H1 (cell line): ENCODE results near the gene SLC9A2. TPM values are rescaled to one million over a fixed set of nuclear protein-coding genes. Genes with fewer than 3 reads are reported as not detected.

Experiments
- CTCF ChIA-PET: fragments of 300-600 bp; sonication (Branson Sonifier 250); formaldehyde crosslinking; loops from one replicate; lab custom pipeline; 2021; ENCODE audit not compliant: partially characterized antibody; lab: Charles Lee
- POLR2A ChIA-PET: fragments of 300-600 bp; sonication (Branson Sonifier 250); formaldehyde crosslinking; loops from one replicate; lab custom pipeline; 2021; ENCODE audit warnings: inconsistent platforms; ENCODE audit not compliant: partially characterized antibody; lab: Charles Lee
- DNase-seq, 2 experiments: peaks; one replicate each; pipeline versions ENCODE4 v3.0.0 to v3.0.0-alpha.2; 2010 to 2022; ENCODE audit warnings: low spot score in 2 of 2, low read depth in 1 of 2, mixed read lengths in 1 of 2
- FAIRE-seq: peaks from 2 replicates; lab custom pipeline; 2011; peaks lifted over from hg19 to GRCh38; lab: Jason Lieb, UNC
- H2AFZ ChIP-seq: 2 replicates; pipeline ENCODE4 v1.8.1; 2012; ENCODE audit warnings: low read length, inconsistent platforms
- H2AK5ac ChIP-seq: 2 replicates; pipeline ENCODE4 v1.6.1; 2013; ENCODE audit warnings: low read depth, low read length
- H2BK120ac ChIP-seq: replicated peaks from 2 replicates; pipeline ENCODE3; 2013; ENCODE audit warnings: low read depth, low read length, inconsistent platforms
- H2BK12ac ChIP-seq: 2 replicates; pipeline ENCODE4 v1.6.1; 2013; ENCODE audit warnings: low read depth, low read length
- H2BK15ac ChIP-seq: 2 replicates; pipeline ENCODE4 v1.6.1; 2013; ENCODE audit warnings: low read length
- H2BK20ac ChIP-seq: 2 replicates; pipeline ENCODE4 v1.6.1; 2013; ENCODE audit warnings: low read length
- H2BK5ac ChIP-seq: 2 replicates; pipeline ENCODE4 v1.6.1; 2013; ENCODE audit warnings: low read depth, low read length
- H3K14ac ChIP-seq: 2 replicates; pipeline ENCODE4 v1.6.1; 2013; ENCODE audit warnings: inconsistent platforms; ENCODE audit not compliant: insufficient read length
- H3K18ac ChIP-seq: 2 replicates; pipeline ENCODE4 v1.6.1; 2013; ENCODE audit warnings: low read length; ENCODE audit errors: extremely low read depth
- H3K23ac ChIP-seq: 2 replicates; pipeline ENCODE4 v1.6.1; 2013; ENCODE audit warnings: inconsistent platforms; ENCODE audit not compliant: insufficient read length
- H3K23me2 ChIP-seq: 2 replicates; pipeline ENCODE4 v1.6.1; 2013; ENCODE audit warnings: low read depth, low read length
- H3K27ac ChIP-seq: 2 replicates; pipeline ENCODE4 v1.6.1; 2011; ENCODE audit warnings: low read depth, low read length, inconsistent platforms
- H3K27me3 ChIP-seq, 4 experiments: replicated peaks in 1 of 4; 1 replicate in 1 of 4; 2 replicates in 3 of 4; pipeline versions ENCODE4 v1.6.1 to v1.8.1; 2011 to 2013; ENCODE audit warnings: low read length in 3 of 4, mild to moderate bottlenecking in 3 of 4, inconsistent platforms in 2 of 4, mixed read lengths in 2 of 4, moderate library complexity in 1 of 4; ENCODE audit not compliant: control insufficient read depth in 3 of 4, insufficient read depth in 3 of 4; ENCODE audit errors: extremely low read depth in 1 of 4
- H3K36me3 ChIP-seq, 4 experiments: 2 replicates each; pipeline versions ENCODE4 v1.6.1 to v1.8.1; 2011 to 2013; ENCODE audit warnings: mild to moderate bottlenecking in 4 of 4, low read length in 3 of 4, moderate library complexity in 2 of 4, control low read depth in 1 of 4, inconsistent platforms in 1 of 4; ENCODE audit not compliant: insufficient read depth in 4 of 4, control insufficient read depth in 2 of 4
- H3K4ac ChIP-seq: replicated peaks from 2 replicates; pipeline ENCODE3; 2013; ENCODE audit warnings: low read length, low read depth, mixed read lengths, inconsistent platforms; ENCODE audit not compliant: insufficient read length
- H3K4me1 ChIP-seq, 4 experiments: replicated peaks in 1 of 4; 1 replicate in 1 of 4; 2 replicates in 3 of 4; pipeline versions ENCODE4 v1.6.1 to v1.8.1; 2011 to 2013; ENCODE audit warnings: low read length in 3 of 4, inconsistent platforms in 2 of 4, mixed read lengths in 1 of 4; ENCODE audit not compliant: insufficient read depth in 4 of 4, control insufficient read depth in 3 of 4
- H3K4me2 ChIP-seq, 2 experiments: 2 replicates each; pipeline versions ENCODE4 v1.6.1 to v1.8.1; 2011 to 2013; ENCODE audit warnings: low read depth in 2 of 2, low read length in 2 of 2, control low read depth in 1 of 2, inconsistent platforms in 1 of 2, mild to moderate bottlenecking in 1 of 2; ENCODE audit not compliant: insufficient read depth in 1 of 2
- H3K4me3 ChIP-seq, 4 experiments: fragments of 200-600, 300-600 bp in 1 of 4; sonication (generic), shearing (Covaris generic), sonication (Bioruptor Twin) in 1 of 4; 2 replicates each; pipeline versions ENCODE4 v1.5.1 to v1.8.1; 2011 to 2016; ENCODE audit warnings: low read length in 4 of 4, low read depth in 3 of 4, control low read depth in 2 of 4, inconsistent platforms in 2 of 4, mild to moderate bottlenecking in 2 of 4, mixed read lengths in 1 of 4, moderate library complexity in 1 of 4; ENCODE audit not compliant: insufficient read depth in 2 of 4; ENCODE audit errors: extremely low read depth in 1 of 4
- H3K56ac ChIP-seq: replicated peaks from 2 replicates; pipeline ENCODE3; 2013; ENCODE audit warnings: low read depth, mild to moderate bottlenecking, mixed read lengths, low read length, inconsistent platforms; ENCODE audit not compliant: insufficient read length
- H3K79me1 ChIP-seq: 2 replicates; pipeline ENCODE4 v1.6.1; 2013; ENCODE audit warnings: low read depth, low read length, control low read depth
- H3K79me2 ChIP-seq, 2 experiments: 2 replicates each; pipeline versions ENCODE4 v1.6.1 to v1.8.1; 2012 to 2013; ENCODE audit warnings: low read length in 2 of 2, mild to moderate bottlenecking in 2 of 2, inconsistent platforms in 1 of 2; ENCODE audit not compliant: insufficient read depth in 2 of 2, control insufficient read depth in 1 of 2
- H3K9ac ChIP-seq, 4 experiments: replicated peaks in 1 of 4; 1 replicate in 1 of 4; 2 replicates in 3 of 4; pipeline versions ENCODE4 v1.6.1 to v1.8.1; 2011 to 2013; ENCODE audit warnings: low read depth in 3 of 4, low read length in 3 of 4, control low read depth in 2 of 4, mild to moderate bottlenecking in 2 of 4, moderate library complexity in 2 of 4, inconsistent platforms in 1 of 4; ENCODE audit errors: extremely low read depth in 1 of 4
- H3K9me3 ChIP-seq, 2 experiments: 2 replicates each; pipeline versions ENCODE4 v1.6.1 to v1.8.1; 2012 to 2013; ENCODE audit warnings: mild to moderate bottlenecking in 2 of 2, moderate library complexity in 2 of 2, control low read depth in 1 of 2, inconsistent platforms in 1 of 2, low read depth in 1 of 2, low read length in 1 of 2, mixed read lengths in 1 of 2; ENCODE audit not compliant: insufficient read depth in 2 of 2
- H4K20me1 ChIP-seq, 2 experiments: replicated peaks in 1 of 2; 2 replicates each; pipeline versions ENCODE3 to v1.8.1; 2011 to 2013; ENCODE audit warnings: inconsistent platforms in 2 of 2, low read length in 2 of 2, mild to moderate bottlenecking in 1 of 2; ENCODE audit not compliant: insufficient read depth in 2 of 2, control insufficient read depth in 1 of 2
- H4K5ac ChIP-seq: 2 replicates; pipeline ENCODE4 v1.6.1; 2013; ENCODE audit warnings: low read length, low read depth, mixed read lengths, inconsistent platforms; ENCODE audit not compliant: insufficient read length
- H4K8ac ChIP-seq: 2 replicates; pipeline ENCODE4 v1.8.0; 2013; ENCODE audit warnings: mild to moderate bottlenecking, moderate library complexity, low read length, inconsistent platforms; ENCODE audit not compliant: insufficient read depth; ENCODE audit errors: extremely low read depth
- H4K91ac ChIP-seq: replicated peaks from 2 replicates; pipeline ENCODE3; 2013; ENCODE audit warnings: low read length, mixed read lengths, inconsistent platforms; ENCODE audit not compliant: insufficient read length
- CHD1 ChIP-seq: IDR thresholded peaks from 2 replicates; pipeline ENCODE4 v1.6.1; 2012; ENCODE audit warnings: low read depth, low read length, improper control_type of control experiment
- CHD2 ChIP-seq: IDR thresholded peaks from 2 replicates; pipeline ENCODE4 v1.6.1; 2012; ENCODE audit warnings: low read length, improper control_type of control experiment
- GTF2F1 ChIP-seq: IDR thresholded peaks from 2 replicates; pipeline ENCODE4 v1.6.1; 2012; ENCODE audit warnings: low read depth, low read length, improper control_type of control experiment, borderline replicate concordance
- JUN ChIP-seq: IDR thresholded peaks from 2 replicates; pipeline ENCODE4 v1.6.1; 2011; ENCODE audit warnings: low read depth, mild to moderate bottlenecking, improper control_type of control experiment, low read length
- KDM4A ChIP-seq: IDR thresholded peaks from one replicate; pipeline ENCODE4 v1.7.1; 2012; ENCODE audit warnings: low read depth, mild to moderate bottlenecking, moderate library complexity, low read length, inconsistent platforms; ENCODE audit not compliant: severe bottlenecking
- MAX ChIP-seq: IDR thresholded peaks from 2 replicates; pipeline ENCODE4 v1.6.1; 2012; ENCODE audit warnings: inconsistent platforms
- NANOG ChIP-seq: IDR thresholded peaks from 2 replicates; pipeline ENCODE4 v1.6.1; 2011; ENCODE audit warnings: low read length, low read depth, mild to moderate bottlenecking, inconsistent platforms; ENCODE audit not compliant: insufficient read depth, poor library complexity, severe bottlenecking
- RBBP5 ChIP-seq: IDR thresholded peaks from 2 replicates; pipeline ENCODE4 v1.7.1; 2012; ENCODE audit warnings: low read depth, mild to moderate bottlenecking, inconsistent platforms, low read length, moderate library complexity, borderline replicate concordance
- SAP30 ChIP-seq: fragments of 300-600 bp; sonication (generic); IDR thresholded peaks from 2 replicates; pipeline ENCODE4 v1.7.1; 2012; ENCODE audit warnings: low read length, moderate library complexity, mild to moderate bottlenecking, inconsistent platforms; ENCODE audit not compliant: insufficient read depth, insufficient replicate concordance
- SIX5 ChIP-seq: IDR thresholded peaks from 2 replicates; pipeline ENCODE4 v1.6.1; 2011; ENCODE audit warnings: mild to moderate bottlenecking, low read depth, low read length
- SP2 ChIP-seq: IDR thresholded peaks from 2 replicates; pipeline ENCODE4 v1.6.1; 2012; ENCODE audit warnings: mild to moderate bottlenecking, low read length, inconsistent platforms
- SUZ12 ChIP-seq: fragments of 200-600 bp; sonication (generic); IDR thresholded peaks from 2 replicates; pipeline ENCODE4 v1.6.1; 2012; ENCODE audit warnings: mild to moderate bottlenecking, inconsistent platforms, low read length, moderate library complexity, mixed read lengths
- WGBS, 2 experiments: shearing (Covaris generic) in 1 of 2; methylation state at CpG; one replicate each; pipeline versions ENCODE4 v1.1.6 to v1.1.7; 2013 to 2015; ENCODE audit warnings: low lambda C conversion rate in 2 of 2, mixed read lengths in 2 of 2, inconsistent platforms in 1 of 2, low coverage in 1 of 2, missing lambda C conversion rate in 1 of 2; ENCODE audit not compliant: insufficient replicate concordance in 2 of 2, insufficient coverage in 1 of 2, insufficient read length in 1 of 2; ENCODE audit errors: extremely low coverage in 1 of 2, missing lambda C conversion rate in 1 of 2; 5-methylcytosine and 5-hydroxymethylcytosine counted together
- polyA plus RNA-seq, 7 experiments: library from polyadenylated mRNA; depleted of rRNA in 3 of 7; stranded (reverse) in 5 of 7; unstranded in 2 of 7; fragments of >200 nt in 5 of 7; fragments of 200-250 nt in 2 of 7; gene quantifications; 1 replicate in 5 of 7; 2 replicates in 1 of 7; 4 replicates in 1 of 7; pipeline versions ENCODE4 v1.2.1 to v1.2.3, GENCODE V29; 2011 to 2013; ENCODE audit warnings: missing spikeins in 2 of 7, mixed read lengths in 2 of 7
- total RNA-seq: library from RNA; stranded (reverse); fragmentation: NEBNext Ultra II Directional; extraction: Animal tissue kit (Norgen Biotek cat#: 25700); gene quantifications from 2 replicates; pipeline ENCODE4 v1.2.1, GENCODE V29; 2021

Gene SLC9A2
- total and polyA plus RNA-seq, 2 of the 8 experiments (the other 6 are each of a cell fraction or from before 2014, with no cell fraction given): 0.06 to 0.13 TPM

DNA sequence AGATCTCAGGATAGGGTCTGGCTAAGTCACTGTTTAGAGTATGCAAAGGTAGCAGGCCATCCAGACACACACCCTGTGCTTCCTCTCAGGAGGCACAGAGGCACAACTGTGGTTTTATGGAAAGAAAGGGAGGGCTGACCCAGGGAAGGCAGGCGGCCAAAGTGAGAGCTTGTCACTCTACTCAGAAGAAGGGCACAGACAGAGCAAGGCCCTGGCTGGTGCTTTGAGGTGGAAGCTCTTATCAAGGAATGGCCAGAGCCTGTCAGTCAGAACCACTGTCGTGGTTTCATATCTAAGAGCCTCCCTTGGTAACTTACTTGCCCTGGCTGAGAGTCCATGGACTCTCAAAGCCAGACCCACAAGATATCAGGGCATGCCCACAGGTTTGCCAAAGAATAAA is 40.7 kb downstream of the SLC9A2 start:
- Histone ChIP-seq H3K23ac (no peak overlapping the region), H3K4me1 (no peaks in the 10 kb centered on the region), H3K27ac (no peak overlapping the region), H3K27me3 (peaks cover 0 to 2% (median 0%) of the 10 kb centered on the region in 4 experiments; a peak in 1 of 7 replicates), H2BK5ac (no peak overlapping the region), H2AFZ (0 out of 2 replicates have a peak overlapping the region, but pooled peaks have one; percentile 20), H4K20me1 (no peaks in the 10 kb centered on the region), H3K4ac (no peak overlapping the region), H3K9ac (no peak overlapping the region), H2BK20ac (no peak overlapping the region), H3K79me2 (no peaks in the 10 kb centered on the region), H2BK15ac (no peak overlapping the region), H3K36me3 (no peaks in the 10 kb centered on the region), H3K18ac (no peak overlapping the region), H3K9me3 (no peaks in the 10 kb centered on the region), H2BK12ac (no peak overlapping the region), H3K4me2 (no peak overlapping the region), H3K4me3 (no peak overlapping the region), H3K56ac (no peak overlapping the region), H3K14ac (no peak overlapping the region), H4K5ac (no peak overlapping the region), H4K8ac (no peak overlapping the region), H2AK5ac (no peak overlapping the region), H3K79me1 (no peaks in the 10 kb centered on the region), H3K23me2 (no peaks in the 10 kb centered on the region), H2BK120ac (no peak overlapping the region), H4K91ac (no peak overlapping the region)
- POLR2A ChIA-PET: no interaction called here
- no peak for FAIRE-seq
- WGBS, 2 experiments: 85% methylated on average over 2 of the region's 2 CpGs; no CpG with 5 or more reads in 1 of the 2 experiments
- no peak for DNase-seq
- CTCF ChIA-PET: no interaction called here
- TF ChIP-seq SUZ12 (no peak), JUN (no peak), SP2 (no peak), CHD1 (no peak), SAP30 (no peak), GTF2F1 (no peak), KDM4A (no peak), CHD2 (no peak), SIX5 (no peak), NANOG (no peak), MAX (no peak), RBBP5 (no peak)
